HCT116 (cell line): ENCODE measurements around the gene CCDC177.

Experiments
- ATF3 ChIP-seq: IDR thresholded peaks from 2 replicates; pipeline ENCODE4 v1.6.1; 2012
- CTCF ChIP-seq, 3 experiments: fragments of 200-600 bp in 1 of 3; sonication (generic) in 1 of 3; IDR thresholded peaks in 2 of 3; conservative IDR thresholded peaks in 1 of 3; 2 replicates each; pipeline ENCODE4 v1.5.1; 2012 to 2017; ENCODE audit warnings: low read depth in 2 of 3, low read length in 2 of 3, antibody characterized with exemption in 1 of 3, borderline replicate concordance in 1 of 3, control low read depth in 1 of 3, mild to moderate bottlenecking in 1 of 3, mixed read lengths in 1 of 3, mixed run types in 1 of 3, moderate library complexity in 1 of 3; ENCODE audit not compliant: insufficient read depth in 1 of 3
- EGR1 ChIP-seq: IDR thresholded peaks from 2 replicates; pipeline ENCODE4 v1.6.1; 2012; ENCODE audit warnings: low read depth
- ELF1 ChIP-seq: IDR thresholded peaks from 2 replicates; pipeline ENCODE4 v1.6.1; 2012; ENCODE audit warnings: low read depth, borderline replicate concordance
- EZH2 ChIP-seq: fragments of 200-600 bp; sonication (generic); IDR thresholded peaks from 2 replicates; pipeline ENCODE4 v1.6.1; 2017; ENCODE audit warnings: antibody characterized with exemption, mixed run types
- FOSL1 ChIP-seq: IDR thresholded peaks from 2 replicates; pipeline ENCODE4 v1.6.1; 2012; ENCODE audit warnings: low read depth
- MAX ChIP-seq: IDR thresholded peaks from 2 replicates; pipeline ENCODE4 v1.6.1; 2012
- POLR2A ChIP-seq: IDR thresholded peaks from 2 replicates; pipeline ENCODE4 v1.7.0; 2011; ENCODE audit warnings: borderline replicate concordance; ENCODE audit not compliant: insufficient read depth, insufficient read length; ENCODE audit errors: extremely low read depth
- POLR2AphosphoS5 ChIP-seq: IDR thresholded peaks from 2 replicates; pipeline ENCODE4 v1.6.1; 2011; ENCODE audit warnings: mild to moderate bottlenecking, low read depth, low read length, moderate library complexity
- RAD21 ChIP-seq: IDR thresholded peaks from 2 replicates; pipeline ENCODE4 v1.6.1; 2012; ENCODE audit warnings: low read depth, mild to moderate bottlenecking
- SIN3A ChIP-seq: IDR thresholded peaks from 2 replicates; pipeline ENCODE4 v1.6.1; 2012; ENCODE audit warnings: low read depth
- SP1 ChIP-seq: IDR thresholded peaks from 2 replicates; pipeline ENCODE4 v1.6.1; 2012; ENCODE audit warnings: low read depth
- YY1 ChIP-seq: IDR thresholded peaks from 2 replicates; pipeline ENCODE4 v1.6.1; 2011; ENCODE audit warnings: low read length, low read depth, moderate library complexity, mild to moderate bottlenecking; ENCODE audit not compliant: insufficient replicate concordance; ENCODE audit errors: extremely low read depth

GRCh38 chr14:69600304-69600891 lies 25.7 kb upstream of the CCDC177 start:
- TF ChIP-seq YY1 (no peak), POLR2A (no peak), FOSL1 (no peak), CTCF (IDR thresholded peaks at IDR 0.05 in 2 of 3, conservative IDR thresholded peaks at IDR 0.05 in 1 of 3; ENCODE audit: borderline replicate concordance in 1 of 3, insufficient read depth in 1 of 3, low read depth in 2 of 3, low read length in 2 of 3) (no peak), EZH2 (no peak), MAX (no peak), ATF3 (no peak), SIN3A (no peak), POLR2AphosphoS5 (no peak), RAD21 (no peak), SP1 (no peak), EGR1 (no peak), ELF1 (no peak)
